ENCODE data around the gene EMSY.

DNA sequence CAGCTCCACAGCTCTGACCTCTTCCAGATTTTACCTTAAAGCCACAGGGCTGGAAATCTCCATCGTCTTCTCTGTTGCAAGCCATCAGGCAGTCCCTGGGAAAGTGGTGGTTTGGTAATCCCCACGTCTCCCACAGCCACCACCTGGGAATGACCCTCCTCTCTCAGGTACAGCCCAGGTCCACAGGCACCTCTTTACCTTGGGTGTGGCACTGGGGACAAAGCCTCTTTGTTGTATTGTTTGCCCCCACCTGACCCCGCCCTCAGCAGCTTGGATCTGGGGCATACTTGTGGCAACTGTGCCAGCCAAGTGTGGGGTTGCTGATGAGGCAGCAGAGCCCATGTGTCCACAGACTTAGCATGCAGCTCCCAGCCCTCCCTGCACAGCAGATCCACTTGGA lies 148.1 kb downstream of the EMSY start:
- TF ChIP-seq, protein P1, sequence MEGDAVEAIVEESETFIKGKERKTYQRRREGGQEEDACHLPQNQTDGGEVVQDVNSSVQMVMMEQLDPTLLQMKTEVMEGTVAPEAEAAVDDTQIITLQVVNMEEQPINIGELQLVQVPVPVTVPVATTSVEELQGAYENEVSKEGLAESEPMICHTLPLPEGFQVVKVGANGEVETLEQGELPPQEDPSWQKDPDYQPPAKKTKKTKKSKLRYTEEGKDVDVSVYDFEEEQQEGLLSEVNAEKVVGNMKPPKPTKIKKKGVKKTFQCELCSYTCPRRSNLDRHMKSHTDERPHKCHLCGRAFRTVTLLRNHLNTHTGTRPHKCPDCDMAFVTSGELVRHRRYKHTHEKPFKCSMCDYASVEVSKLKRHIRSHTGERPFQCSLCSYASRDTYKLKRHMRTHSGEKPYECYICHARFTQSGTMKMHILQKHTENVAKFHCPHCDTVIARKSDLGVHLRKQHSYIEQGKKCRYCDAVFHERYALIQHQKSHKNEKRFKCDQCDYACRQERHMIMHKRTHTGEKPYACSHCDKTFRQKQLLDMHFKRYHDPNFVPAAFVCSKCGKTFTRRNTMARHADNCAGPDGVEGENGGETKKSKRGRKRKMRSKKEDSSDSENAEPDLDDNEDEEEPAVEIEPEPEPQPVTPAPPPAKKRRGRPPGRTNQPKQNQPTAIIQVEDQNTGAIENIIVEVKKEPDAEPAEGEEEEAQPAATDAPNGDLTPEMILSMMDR (IDR thresholded peaks at IDR 0.05) = no peak
- no peak for TF ChIP-seq POLR2A (IDR thresholded peaks at IDR 0.05)

All from Peyer's patch (tissue), 4 donors.